Suprapubic skin (tissue), 3 donors: Measurements from ENCODE around the gene ST7.

Experiments
- CTCF ChIP-seq, 2 donors: fragments of 200-600 bp in 1 of 2; fragments of 450-650 bp in 1 of 2; sonication (generic) in 1 of 2; IDR thresholded peaks; one replicate each; pipeline ENCODE4 v1.5.1; 2016 to 2019; ENCODE audit warnings: antibody characterized with exemption in 2 of 2, mild to moderate bottlenecking in 1 of 2, moderate library complexity in 1 of 2
- POLR2AphosphoS5 ChIP-seq, 3 donors: sonication (generic); formaldehyde crosslinking; IDR thresholded peaks; one replicate each; pipeline ENCODE4 v1.6.1; 2017; ENCODE audit warnings: antibody characterized with exemption in 3 of 3

DNA sequence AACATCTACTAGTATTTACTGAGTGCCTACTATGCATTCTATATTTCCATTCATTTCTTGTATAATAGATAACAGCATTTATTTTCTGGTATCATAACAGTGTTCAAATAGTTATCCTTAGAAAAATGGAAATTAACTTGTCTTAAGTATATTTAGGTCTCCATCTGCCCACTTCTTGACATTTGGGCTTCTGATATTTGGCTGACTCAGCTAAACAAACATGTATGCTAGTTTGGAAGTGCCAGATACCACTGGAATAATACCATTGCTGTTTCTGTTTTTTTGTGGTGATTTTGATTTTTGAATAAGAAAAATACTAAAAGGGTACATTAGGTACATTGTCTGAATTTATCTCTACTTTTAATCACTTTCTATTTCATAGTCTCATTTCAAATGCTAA lies 169.2 kb downstream of the ST7 start:
- no peak for TF ChIP-seq CTCF (IDR thresholded peaks at IDR 0.05)
- no peak for TF ChIP-seq POLR2AphosphoS5 (IDR thresholded peaks at IDR 0.05)
